Skeletal muscle satellite cell (primary cell): ENCODE results near the gene FBXO39. TPM values are rescaled to one million over a fixed set of nuclear protein-coding genes. Genes with fewer than 3 reads are reported as not detected.
"Not testable (repeated sequence)": the region's sequence is repeated elsewhere in the genome, so short reads cannot be mapped to it uniquely, and the experiment has no call there.

Experiments used
- H3K27me3 ChIP-seq: 2 replicates; pipeline ENCODE4 v1.7.0; 2013; ENCODE audit warnings: low read length; ENCODE audit not compliant: control insufficient read depth, insufficient read depth
- H3K36me3 ChIP-seq: 2 replicates; pipeline ENCODE4 v1.7.0; 2013; ENCODE audit warnings: mild to moderate bottlenecking, control low read depth, low read length; ENCODE audit not compliant: insufficient read depth
- H3K4me1 ChIP-seq: 2 replicates; pipeline ENCODE4 v1.7.0; 2013; ENCODE audit warnings: low read length; ENCODE audit not compliant: control insufficient read depth, insufficient read depth
- H3K4me2 ChIP-seq: 2 replicates; pipeline ENCODE4 v1.7.0; 2013; ENCODE audit warnings: mild to moderate bottlenecking, low read length
- H3K4me3 ChIP-seq: 2 replicates; pipeline ENCODE4 v1.7.0; 2013; ENCODE audit warnings: low read length
- H3K9ac ChIP-seq: 2 replicates; pipeline ENCODE4 v1.7.0; 2013; ENCODE audit warnings: mild to moderate bottlenecking, low read depth, low read length, moderate library complexity
- H3K9me3 ChIP-seq: replicated peaks from 2 replicates; pipeline ENCODE4 v1.7.0; 2013; ENCODE audit warnings: mild to moderate bottlenecking, control low read depth, low read length
- total RNA-seq: library from RNA; depleted of rRNA; stranded (reverse); fragments of >200 nt; gene quantifications from 2 replicates; pipeline ENCODE4 v1.2.3, GENCODE V29; 2012; rRNA removed

The FBXO39 gene
- 0.22 and 0.25 TPM in 2 replicates for total RNA-seq

DNA sequence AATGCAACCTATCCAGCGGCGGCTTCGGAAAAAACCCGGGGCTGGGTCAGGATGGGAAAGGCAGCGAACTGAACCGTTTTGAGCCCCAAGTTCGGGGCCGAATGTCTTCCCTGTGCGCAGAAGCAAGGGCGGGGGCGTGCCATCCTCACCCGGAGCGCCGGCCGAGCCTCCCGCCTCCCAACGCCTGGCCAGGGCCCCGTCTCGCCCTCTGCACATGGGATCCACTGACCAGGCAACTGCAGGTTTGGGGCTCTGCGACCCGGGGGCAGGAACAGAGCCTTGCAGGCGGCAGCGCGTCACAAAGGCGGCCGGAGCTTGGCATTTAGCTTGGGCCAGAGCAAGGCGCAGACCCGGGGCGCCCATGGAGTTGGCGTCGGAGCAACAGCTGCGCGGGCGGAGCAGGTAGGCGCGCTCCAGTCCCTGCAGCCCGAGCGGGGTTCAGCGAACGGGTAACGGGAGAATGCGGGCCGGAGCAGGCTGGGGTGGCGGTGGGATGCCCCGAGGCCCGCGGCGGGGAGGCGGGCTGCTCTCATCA lies at the start of gene FBXO39:
Gene FBXO39 (plus strand): TSS at position 345 of the 535 bp plus-strand sequence. CDS start 3,654 bp downstream, outside the sequence.
- Histone ChIP-seq H3K4me1 (no peaks in the 10 kb centered on the region), H3K4me2 (peak within 1 kb of the TSS; percentile 79), H3K9ac (no peak within 1 kb of the TSS), H3K4me3 (peak within 1 kb of the TSS; percentile 55), H3K9me3 (no peaks in the 10 kb centered on the region), H3K36me3 (peaks cover 13% of the 10 kb centered on the region), H3K27me3 (peaks cover 39% of the 10 kb centered on the region)

DNA sequence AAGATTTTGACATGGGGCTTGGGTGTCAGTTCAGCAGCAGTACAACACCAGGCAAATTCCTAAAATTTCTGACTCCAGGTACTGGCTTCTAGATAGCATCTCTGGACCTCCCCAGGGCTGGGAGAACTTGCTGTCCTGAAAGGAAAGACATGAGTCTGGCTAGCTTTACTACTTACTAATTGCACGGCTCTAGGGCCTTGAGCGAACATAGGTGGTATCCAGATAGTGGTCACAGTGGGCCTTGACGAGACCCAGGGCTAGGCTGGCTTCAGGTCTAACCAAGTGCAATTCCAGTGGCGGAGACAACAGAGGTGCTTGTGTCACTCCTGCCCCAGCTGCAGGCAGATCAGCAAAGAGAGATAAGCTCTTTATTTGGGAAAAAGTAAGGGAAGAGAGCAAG lies 46.5 kb upstream of the FBXO39 start:
- Histone ChIP-seq H3K4me2 (no peak overlapping the region), H3K4me1 (no peaks in the 10 kb centered on the region), H3K4me3 (no peak overlapping the region), H3K27me3 (peaks cover 42% of the 10 kb centered on the region), H3K36me3 (no peaks in the 10 kb centered on the region), H3K9ac (no peak overlapping the region), H3K9me3 (no peaks in the 10 kb centered on the region)

DNA sequence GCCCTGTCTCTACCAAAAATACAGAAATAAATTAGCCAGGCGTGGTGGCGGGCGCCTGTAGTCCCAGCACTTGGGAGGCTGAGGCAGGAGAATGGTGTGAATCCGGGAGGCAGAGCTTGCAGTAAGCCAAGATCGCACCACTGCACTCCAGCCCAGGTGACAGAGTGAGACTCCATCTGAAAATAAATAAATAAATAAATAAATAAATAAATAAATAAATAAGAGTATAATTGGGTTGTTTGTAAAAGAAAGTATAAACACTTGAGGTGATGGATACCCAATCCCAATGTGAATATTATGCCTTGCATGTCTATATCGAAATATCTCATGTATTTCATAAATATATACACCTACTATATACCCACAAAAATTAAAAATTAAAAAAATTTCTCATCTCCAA lies 29.4 kb upstream of the FBXO39 start:
- H3K4me3 ChIP-seq, result not testable (repeated sequence)

DNA sequence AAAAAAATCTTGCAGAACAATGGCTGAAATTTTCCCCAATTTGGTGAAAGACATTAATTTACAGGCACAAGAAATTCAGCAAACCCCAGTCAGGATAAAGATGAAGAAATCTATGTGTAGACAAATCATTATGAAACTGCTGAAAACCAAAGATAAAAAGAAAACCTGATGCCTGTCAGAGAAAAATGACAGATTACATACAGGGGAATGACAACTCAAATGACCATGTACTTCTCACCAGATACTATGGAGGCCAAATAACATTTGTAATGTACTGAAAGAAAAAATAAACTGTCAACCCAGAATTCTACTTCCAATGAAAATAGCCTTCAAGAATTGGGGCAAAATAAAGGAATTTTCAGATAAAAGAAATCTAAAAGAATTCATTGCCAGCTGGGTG lies 27.4 kb upstream of the FBXO39 start:
- no peak overlapping the region for H3K4me2 ChIP-seq
- H3K9me3 ChIP-seq, result no peaks in the 10 kb centered on the region
- H3K4me1 ChIP-seq, result peaks cover 21% of the 10 kb centered on the region
- H3K27me3 ChIP-seq, result no peaks in the 10 kb centered on the region
- H3K36me3 ChIP-seq, result no peaks in the 10 kb centered on the region
- H3K4me3 ChIP-seq, result no peak overlapping the region
- H3K9ac ChIP-seq, result no peak overlapping the region

More for the DNA sequence above, 29.4 kb upstream of the FBXO39 start:
- not testable (repeated sequence) for H3K9ac ChIP-seq, H3K4me2 ChIP-seq, H3K27me3 ChIP-seq, H3K36me3 ChIP-seq, H3K4me1 ChIP-seq, H3K9me3 ChIP-seq

DNA sequence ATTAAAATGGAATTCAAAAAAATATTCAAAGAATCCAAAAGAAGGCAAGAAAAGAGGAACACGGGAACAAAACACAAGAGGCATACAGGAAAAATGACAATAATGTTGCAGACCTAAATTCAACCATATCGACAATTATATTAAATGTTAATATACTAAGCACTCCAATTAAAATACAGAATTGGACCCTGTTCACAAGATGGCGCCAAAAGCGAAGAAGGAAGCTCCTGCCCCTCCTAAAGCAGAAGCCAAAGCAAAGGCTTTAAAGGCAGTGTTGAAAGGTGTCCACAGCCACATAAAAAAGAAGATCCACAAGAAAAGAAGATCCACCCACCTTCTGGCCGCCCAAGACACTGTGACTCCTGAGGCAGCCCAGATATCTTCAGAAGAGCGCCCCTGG lies 26.5 kb upstream of the FBXO39 start:
- Histone ChIP-seq H3K9me3 (no peaks in the 10 kb centered on the region), H3K4me3 (no peak overlapping the region), H3K27me3 (no peaks in the 10 kb centered on the region), H3K36me3 (no peaks in the 10 kb centered on the region), H3K4me2 (no peak overlapping the region), H3K4me1 (peaks cover 24% of the 10 kb centered on the region), H3K9ac (no peak overlapping the region)

DNA sequence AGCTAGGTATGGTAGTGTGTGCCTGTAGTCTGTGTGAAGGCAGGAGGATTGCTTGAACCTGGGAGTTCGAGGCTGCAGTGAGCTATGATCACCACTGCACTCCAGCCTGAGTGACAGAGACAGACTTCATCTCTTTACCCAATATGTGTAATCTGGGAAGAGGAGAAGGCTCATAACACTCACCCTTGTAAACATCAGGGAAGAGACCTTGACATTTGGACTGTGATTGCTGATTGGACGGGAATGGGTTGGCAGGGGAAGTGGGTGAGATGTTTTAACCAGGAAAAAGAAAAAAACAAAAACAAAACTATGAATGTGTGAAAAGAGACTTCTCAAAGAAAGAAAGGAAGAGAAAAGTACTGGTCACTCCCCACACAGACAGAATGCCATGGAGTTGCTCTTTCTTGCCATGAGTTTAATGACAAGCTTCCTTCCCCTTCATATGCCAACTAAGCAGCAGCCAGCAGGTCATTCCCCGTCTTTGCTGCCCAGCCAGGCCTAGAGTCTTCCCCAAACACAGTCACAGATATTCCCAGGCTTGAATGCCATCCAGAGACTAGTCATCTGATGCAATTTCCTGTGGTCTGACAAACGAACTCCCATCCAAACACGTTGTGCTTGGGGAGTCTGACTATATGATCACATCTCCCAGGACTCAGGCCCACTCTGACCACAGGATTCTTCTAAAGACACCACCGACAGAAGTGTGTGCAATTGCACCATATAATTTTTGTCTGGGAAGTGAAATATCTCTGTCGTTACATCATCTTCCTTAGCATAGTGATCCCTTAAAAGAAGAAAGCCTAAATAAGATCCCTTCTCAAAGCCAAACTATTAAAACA lies 23.7 kb upstream of the FBXO39 start:
- no peaks in the 10 kb centered on the region for H3K9me3 ChIP-seq
- H3K9ac ChIP-seq, result peak overlapping the region; percentile 83
- H3K27me3 ChIP-seq, result no peaks in the 10 kb centered on the region
- peak overlapping the region; percentile 75 for H3K4me2 ChIP-seq
- peaks cover 46% of the 10 kb centered on the region for H3K4me1 ChIP-seq
- no peaks in the 10 kb centered on the region for H3K36me3 ChIP-seq
- H3K4me3 ChIP-seq, result peak overlapping the region; percentile 47

DNA sequence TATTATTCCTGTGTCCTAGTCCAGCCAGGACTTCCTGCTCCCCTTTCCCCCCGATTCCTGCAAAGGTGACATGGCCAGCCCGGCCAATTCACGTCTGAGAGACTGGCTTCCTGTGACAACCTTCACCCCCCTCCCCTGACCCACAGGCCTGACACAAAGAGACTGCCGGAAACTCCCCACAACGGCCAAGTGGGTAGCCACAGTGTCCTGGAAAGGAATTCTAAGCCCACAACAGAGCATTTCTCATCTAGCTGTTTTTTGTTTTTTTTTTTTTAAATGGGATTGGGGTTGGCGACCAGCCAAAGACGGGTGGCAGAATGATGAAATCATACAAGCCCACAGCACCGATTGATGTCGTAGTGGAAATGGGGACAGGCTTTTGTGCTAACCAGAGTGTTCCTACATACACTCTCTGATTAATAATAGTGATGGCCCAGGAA lies 23.0 kb upstream of the FBXO39 start:
- no peaks in the 10 kb centered on the region for H3K36me3 ChIP-seq
- peak overlapping the region; percentile 75 for H3K4me2 ChIP-seq
- peak overlapping the region; percentile 47 for H3K4me3 ChIP-seq
- H3K4me1 ChIP-seq, result peaks cover 46% of the 10 kb centered on the region
- H3K9me3 ChIP-seq, result no peaks in the 10 kb centered on the region
- H3K27me3 ChIP-seq, result no peaks in the 10 kb centered on the region
- H3K9ac ChIP-seq, result peak overlapping the region; percentile 83

DNA sequence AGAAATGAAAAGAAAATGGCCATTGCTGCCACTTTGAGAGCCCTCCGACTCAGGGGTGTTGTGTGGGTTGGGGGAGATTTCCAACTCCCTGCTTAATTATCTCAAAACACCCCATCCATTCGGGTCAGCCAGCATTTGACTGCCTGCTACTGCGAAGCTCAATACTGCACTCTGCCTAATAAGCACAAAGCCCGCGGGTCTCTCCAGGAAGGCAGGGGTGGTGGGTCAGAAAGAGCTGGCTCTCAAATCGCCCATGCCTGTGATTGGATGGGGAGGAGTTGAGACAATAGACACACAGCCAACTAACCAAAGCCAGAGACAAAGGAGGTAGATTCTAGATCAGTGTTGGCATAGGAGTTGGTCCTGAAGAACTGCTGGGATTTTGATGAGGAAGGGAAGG lies 22.5 kb upstream of the FBXO39 start:
- no peaks in the 10 kb centered on the region for H3K27me3 ChIP-seq
- H3K9ac ChIP-seq, result peak overlapping the region; percentile 83
- no peak overlapping the region for H3K4me3 ChIP-seq
- H3K4me1 ChIP-seq, result peaks cover 46% of the 10 kb centered on the region
- H3K36me3 ChIP-seq, result no peaks in the 10 kb centered on the region
- H3K4me2 ChIP-seq, result peak overlapping the region; percentile 75
- H3K9me3 ChIP-seq, result no peaks in the 10 kb centered on the region

DNA sequence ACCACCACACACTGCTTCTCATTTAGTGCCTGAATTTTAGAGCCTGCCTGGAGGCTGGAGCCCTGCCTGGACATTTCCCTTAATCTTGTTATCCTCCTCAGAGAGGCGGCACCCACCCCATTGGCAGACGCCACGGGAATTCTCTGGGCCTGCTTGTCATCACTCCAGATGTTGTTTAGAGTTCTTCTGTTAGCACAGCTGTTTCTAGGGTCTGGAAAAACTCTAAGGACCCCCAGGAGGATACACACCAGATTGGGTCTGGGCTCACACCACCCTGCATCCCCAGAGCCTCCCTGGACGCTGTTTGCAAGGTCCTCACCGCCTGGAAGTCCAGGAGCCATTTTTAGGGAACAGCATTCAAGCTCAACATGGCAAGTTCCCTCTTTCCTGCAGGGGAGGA lies 20.7 kb upstream of the FBXO39 start:
- Histone ChIP-seq H3K9me3 (no peaks in the 10 kb centered on the region), H3K4me3 (peak overlapping the region; percentile 70), H3K27me3 (no peaks in the 10 kb centered on the region), H3K36me3 (no peaks in the 10 kb centered on the region), H3K9ac (peak overlapping the region; percentile 83), H3K4me1 (peaks cover 46% of the 10 kb centered on the region), H3K4me2 (peak overlapping the region; percentile 93)

DNA sequence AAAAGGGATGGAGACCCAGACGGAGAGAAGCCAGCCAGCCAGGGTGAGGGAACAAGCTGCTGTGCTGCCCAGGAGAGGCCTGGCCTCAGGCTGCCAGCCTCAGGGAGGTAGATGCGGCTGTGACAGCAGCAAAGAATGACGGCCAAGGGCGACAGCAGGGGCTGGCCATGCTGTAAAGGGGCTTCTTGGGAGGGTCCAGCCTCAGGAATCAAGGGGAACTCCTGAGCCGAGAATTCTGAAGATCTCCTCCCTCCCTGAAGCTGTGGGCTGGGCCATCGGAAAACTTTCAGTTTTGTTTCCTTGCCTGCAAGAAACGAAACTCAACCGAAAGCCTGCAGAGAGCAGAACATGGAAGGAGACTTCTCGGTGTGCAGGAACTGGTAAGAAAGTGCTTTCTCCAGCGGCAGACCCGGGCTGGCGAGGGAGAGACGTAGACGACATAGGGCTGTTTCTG lies 20.3 kb upstream of the FBXO39 start, which contains the start of gene XAF1:
Gene XAF1 (plus strand): TSS at position 316 of the 454 bp plus-strand sequence. CDS start 33 bp downstream, at position 349.
- no peaks in the 10 kb centered on the region for H3K9me3 ChIP-seq
- peak within 1 kb of the TSS; percentile 70 for H3K4me3 ChIP-seq
- H3K4me1 ChIP-seq, result peaks cover 46% of the 10 kb centered on the region

DNA sequence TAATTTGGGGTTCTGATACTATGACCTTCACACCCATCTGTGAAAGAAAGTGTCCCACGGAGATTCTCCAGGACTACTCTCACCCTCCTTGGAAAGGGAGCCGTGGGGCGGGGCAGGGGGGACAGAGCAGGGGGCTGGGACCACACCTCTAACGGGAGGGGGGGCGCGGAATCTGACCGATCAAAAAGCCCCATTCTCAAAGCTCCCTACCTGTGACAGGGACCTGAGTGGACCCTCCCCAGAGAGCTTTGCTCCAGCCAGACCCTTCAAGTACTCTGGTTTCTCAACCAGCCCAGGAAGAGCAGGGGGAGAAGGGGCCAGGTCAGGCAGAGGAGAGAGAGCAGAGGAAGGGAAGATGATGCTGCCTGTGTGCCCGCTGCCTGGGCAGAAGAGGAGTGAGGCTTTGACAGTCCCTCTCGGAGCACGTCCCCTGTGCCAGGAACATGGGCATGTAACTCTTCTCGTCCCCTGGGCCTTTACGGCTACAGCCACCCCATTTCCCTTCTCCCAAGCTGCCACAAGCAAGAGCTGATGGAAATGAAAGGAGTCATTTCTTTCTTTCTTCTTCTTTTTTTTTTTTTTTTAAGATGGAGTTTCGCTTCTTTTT lies 19.5 kb upstream of the FBXO39 start:
- H3K36me3 ChIP-seq, result no peaks in the 10 kb centered on the region
- H3K27me3 ChIP-seq, result no peaks in the 10 kb centered on the region
- no peaks in the 10 kb centered on the region for H3K9me3 ChIP-seq
- H3K4me3 ChIP-seq, result peak overlapping the region; percentile 70
- H3K9ac ChIP-seq, result peak overlapping the region; percentile 83
- peaks cover 46% of the 10 kb centered on the region for H3K4me1 ChIP-seq
- peak overlapping the region; percentile 93 for H3K4me2 ChIP-seq

More for the DNA sequence above, 20.3 kb upstream of the FBXO39 start, which contains the start of gene XAF1:
- Histone ChIP-seq H3K27me3 (no peaks in the 10 kb centered on the region), H3K9ac (peak within 1 kb of the TSS; percentile 83), H3K36me3 (no peaks in the 10 kb centered on the region), H3K4me2 (peak within 1 kb of the TSS; percentile 93)
